ENCODE data around the gene ANO10. TPM values are rescaled to one million over a fixed set of nuclear protein-coding genes. Genes with fewer than 3 reads are reported as not detected.
"Not testable (repeated sequence)": the region's sequence is repeated elsewhere in the genome, so short reads cannot be mapped to it uniquely, and the experiment has no call there.

The ANO10 gene
- total and polyA plus RNA-seq, 7 donors = 10.3 to 18.8 (median 13.1) TPM

DNA sequence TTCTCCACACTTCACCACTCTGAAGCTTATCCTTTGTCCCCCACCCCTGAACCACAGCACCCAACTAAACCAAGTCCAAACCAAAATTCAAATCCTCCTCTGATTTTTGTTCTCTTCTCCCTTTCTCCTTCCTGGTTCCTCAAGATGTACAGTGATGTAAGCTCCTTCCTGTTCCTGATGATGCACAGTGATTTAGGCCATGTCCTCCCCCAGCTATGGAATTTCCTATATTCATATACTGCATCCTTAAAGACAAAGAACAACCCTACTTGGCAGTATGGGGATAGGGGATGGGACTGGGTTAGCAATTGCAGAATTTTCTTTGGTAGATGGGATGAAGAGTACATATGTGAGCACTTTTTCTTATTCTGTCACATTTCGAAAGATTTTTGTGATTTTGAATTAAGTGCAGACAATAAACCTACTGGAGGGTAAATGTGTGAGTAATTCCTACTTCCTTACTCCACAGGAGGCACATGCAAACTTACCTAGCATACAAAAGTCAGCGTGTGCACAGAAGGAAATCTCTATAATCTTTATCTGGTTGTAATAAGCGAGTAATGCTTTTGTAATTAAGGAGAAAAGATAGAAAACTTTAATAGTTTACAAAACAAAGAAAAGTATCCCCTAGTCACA, 125.0 kb downstream of the ANO10 start:
- intact Hi-C loops (cut with DNase I) = no loop called here
- no peak for DNase-seq
- Histone ChIP-seq H3K4me3 (no peak overlapping the region), H3K36me3 (ENCODE audit: insufficient read depth in 1 of 2, low read depth in 1 of 2) (no peaks in the 10 kb centered on the region), H3K27me3 (ENCODE audit: insufficient read depth in 3 of 3, low read length in 2 of 3) (no peaks in the 10 kb centered on the region), H3K9me3 (no peaks in the 10 kb centered on the region), H3K27ac (no peak overlapping the region), H3K4me1 (no peaks in the 10 kb centered on the region)
- ATAC-seq = no peak
- 85 to 92% (median 91%) methylated on average over 3 of the region's 3 CpGs for WGBS, 3 donors
- TF ChIP-seq, protein P1, sequence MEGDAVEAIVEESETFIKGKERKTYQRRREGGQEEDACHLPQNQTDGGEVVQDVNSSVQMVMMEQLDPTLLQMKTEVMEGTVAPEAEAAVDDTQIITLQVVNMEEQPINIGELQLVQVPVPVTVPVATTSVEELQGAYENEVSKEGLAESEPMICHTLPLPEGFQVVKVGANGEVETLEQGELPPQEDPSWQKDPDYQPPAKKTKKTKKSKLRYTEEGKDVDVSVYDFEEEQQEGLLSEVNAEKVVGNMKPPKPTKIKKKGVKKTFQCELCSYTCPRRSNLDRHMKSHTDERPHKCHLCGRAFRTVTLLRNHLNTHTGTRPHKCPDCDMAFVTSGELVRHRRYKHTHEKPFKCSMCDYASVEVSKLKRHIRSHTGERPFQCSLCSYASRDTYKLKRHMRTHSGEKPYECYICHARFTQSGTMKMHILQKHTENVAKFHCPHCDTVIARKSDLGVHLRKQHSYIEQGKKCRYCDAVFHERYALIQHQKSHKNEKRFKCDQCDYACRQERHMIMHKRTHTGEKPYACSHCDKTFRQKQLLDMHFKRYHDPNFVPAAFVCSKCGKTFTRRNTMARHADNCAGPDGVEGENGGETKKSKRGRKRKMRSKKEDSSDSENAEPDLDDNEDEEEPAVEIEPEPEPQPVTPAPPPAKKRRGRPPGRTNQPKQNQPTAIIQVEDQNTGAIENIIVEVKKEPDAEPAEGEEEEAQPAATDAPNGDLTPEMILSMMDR (IDR thresholded peaks at IDR 0.05) = no peak

DNA sequence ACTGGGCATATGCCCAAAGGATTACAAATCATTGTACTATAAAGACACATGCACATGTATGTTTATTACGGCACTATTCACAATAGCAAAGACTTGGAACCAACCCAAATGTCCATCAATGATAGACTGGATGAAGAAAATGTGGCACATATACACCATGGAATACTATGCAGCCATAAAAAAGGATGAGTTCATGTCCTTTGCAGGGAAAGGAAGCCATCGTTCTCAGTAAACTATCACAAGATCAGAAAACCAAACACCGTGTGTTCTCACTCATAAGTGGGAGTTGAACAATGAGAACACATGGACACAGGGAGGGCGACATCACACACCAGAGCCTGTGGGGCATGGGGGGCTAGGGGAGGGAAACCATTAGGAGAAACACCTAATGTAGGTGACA, 128.9 kb downstream of the ANO10 start:
- WGBS, 3 donors = 96 to 97% (median 97%) methylated on average over 4 of the region's 4 CpGs
- H3K27me3 ChIP-seq (ENCODE audit: insufficient read depth in 3 of 3, low read length in 2 of 3); ATAC-seq; H3K9me3 ChIP-seq; H3K4me3 ChIP-seq; intact Hi-C loops (cut with DNase I); DNase-seq; H3K36me3 ChIP-seq (ENCODE audit: insufficient read depth in 1 of 2, low read depth in 1 of 2); H3K27ac ChIP-seq; H3K4me1 ChIP-seq: not testable (repeated sequence)

DNA sequence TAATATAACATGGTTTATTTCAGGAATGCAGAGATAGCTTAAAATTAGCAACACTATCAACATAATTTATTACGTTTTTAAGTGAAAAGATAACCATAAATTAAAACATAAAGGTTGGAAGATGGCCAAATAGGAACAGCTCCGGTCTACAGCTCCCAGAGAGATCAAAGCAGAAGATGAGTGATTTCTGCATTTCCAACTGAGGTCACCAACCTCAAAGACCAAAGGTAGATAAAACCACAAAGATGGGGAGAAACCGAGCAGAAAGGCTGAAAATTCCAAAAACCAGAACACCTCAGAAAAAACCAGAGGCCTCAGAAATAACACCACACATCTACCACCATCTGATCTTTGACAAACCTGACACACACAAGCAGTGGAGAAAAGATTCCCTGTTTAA, 130.0 kb downstream of the ANO10 start:
- H3K4me1 ChIP-seq; H3K9me3 ChIP-seq; H3K27ac ChIP-seq; H3K36me3 ChIP-seq (ENCODE audit: insufficient read depth in 1 of 2, low read depth in 1 of 2); H3K27me3 ChIP-seq (ENCODE audit: insufficient read depth in 3 of 3, low read length in 2 of 3); DNase-seq; intact Hi-C loops (cut with DNase I); H3K4me3 ChIP-seq; ATAC-seq: not testable (repeated sequence)
- 81 to 84% (median 82%) methylated on average over 3 of the region's 3 CpGs for WGBS, 3 donors

DNA sequence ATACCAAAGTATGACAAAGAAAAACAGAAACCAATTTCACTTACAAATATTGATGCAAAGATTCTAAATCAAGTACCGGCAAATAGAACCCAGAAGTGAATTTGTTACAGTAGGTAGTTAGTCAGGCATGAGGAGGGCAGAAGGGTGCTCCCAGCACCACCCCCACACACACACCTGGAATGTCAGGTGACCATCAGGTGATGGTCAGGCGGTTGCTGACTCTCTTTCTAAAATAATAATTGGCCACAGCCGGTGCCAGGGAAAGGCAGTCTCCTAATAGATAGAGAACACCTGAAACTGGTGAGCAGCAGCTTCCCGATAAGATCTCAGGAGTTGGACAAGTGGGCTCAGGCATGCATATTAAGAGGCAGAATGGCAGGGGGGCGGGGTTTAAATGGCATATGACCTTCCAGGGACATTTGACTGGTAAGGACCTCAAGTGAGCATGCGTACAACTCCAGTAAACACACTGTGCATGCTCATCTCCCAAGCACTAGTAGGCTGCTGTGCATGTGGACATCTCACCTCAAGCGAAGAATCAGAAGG, 131.1 kb downstream of the ANO10 start:
- 90 to 93% (median 93%) methylated on average over 7 of the region's 7 CpGs for WGBS, 3 donors
- no peaks in the 10 kb centered on the region for H3K27me3 ChIP-seq (ENCODE audit: insufficient read depth in 3 of 3, low read length in 2 of 3)
- H3K4me1 ChIP-seq = no peaks in the 10 kb centered on the region
- intact Hi-C loops (cut with DNase I) = no loop called here
- TF ChIP-seq, protein P1 (IDR thresholded peaks at IDR 0.05) = no peak
- no peaks in the 10 kb centered on the region for H3K36me3 ChIP-seq (ENCODE audit: insufficient read depth in 1 of 2, low read depth in 1 of 2)
- no peak overlapping the region for H3K4me3 ChIP-seq
- DNase-seq = no peak
- no peak for ATAC-seq
- H3K9me3 ChIP-seq = no peaks in the 10 kb centered on the region
- no peak overlapping the region for H3K27ac ChIP-seq

DNA sequence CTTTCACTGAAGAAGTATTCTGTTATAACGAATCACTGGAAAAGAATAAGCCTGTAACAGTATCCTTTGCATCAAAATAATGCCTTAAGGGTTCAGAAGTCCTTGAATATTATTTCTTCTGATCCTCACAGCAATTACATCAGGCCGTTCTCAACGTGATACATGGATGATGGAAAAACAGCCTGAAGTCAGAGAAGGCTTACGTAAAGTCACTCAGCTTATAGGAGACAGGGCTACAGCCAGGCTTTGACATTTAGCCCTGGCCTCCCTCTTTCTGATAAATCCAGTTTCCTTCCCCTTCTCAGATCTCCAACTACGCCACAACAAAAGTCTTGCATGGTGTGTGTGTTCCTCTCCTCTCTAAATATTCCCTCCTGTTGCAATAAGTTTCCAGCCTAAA, 131.9 kb downstream of the ANO10 start:
- intact Hi-C loops (cut with DNase I) = no loop called here
- Histone ChIP-seq H3K4me1 (no peaks in the 10 kb centered on the region), H3K27ac (no peak overlapping the region), H3K4me3 (no peak overlapping the region), H3K36me3 (ENCODE audit: insufficient read depth in 1 of 2, low read depth in 1 of 2) (no peaks in the 10 kb centered on the region), H3K27me3 (ENCODE audit: insufficient read depth in 3 of 3, low read length in 2 of 3) (no peaks in the 10 kb centered on the region), H3K9me3 (no peaks in the 10 kb centered on the region)
- no peak for DNase-seq
- TF ChIP-seq, protein P1 (IDR thresholded peaks at IDR 0.05) = no peak
- WGBS, 3 donors = 76 to 82% (median 79%) methylated on average over 5 of the region's 5 CpGs
- ATAC-seq = no peak

DNA sequence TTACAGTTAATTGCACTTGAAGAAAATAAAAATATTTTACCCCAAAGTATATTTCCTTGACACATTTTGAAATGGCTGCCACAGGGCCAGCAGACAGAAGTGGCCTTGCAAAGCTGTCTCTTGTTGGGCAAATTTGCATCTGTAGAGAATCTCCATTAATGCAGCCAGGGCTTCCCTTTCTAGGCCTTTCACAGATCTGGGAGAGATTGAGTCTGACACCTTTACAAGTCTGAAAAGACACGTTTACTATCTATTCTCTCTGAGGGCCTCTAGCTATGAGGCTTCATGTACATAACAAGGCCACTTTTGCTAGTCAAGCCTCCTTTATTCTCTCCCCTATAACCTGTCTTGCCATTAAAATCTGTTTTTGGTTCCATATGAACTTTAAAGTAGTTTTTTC, 135.9 kb downstream of the ANO10 start:
- intact Hi-C loops (cut with DNase I) = no loop called here
- WGBS, 3 donors = 95 to 96% (median 96%) methylated on average over 1 of the region's 1 CpG
- no peaks in the 10 kb centered on the region for H3K9me3 ChIP-seq
- H3K4me3 ChIP-seq = no peak overlapping the region
- ATAC-seq = no peak
- TF ChIP-seq, protein P1 (IDR thresholded peaks at IDR 0.05) = no peak
- no peak overlapping the region for H3K27ac ChIP-seq
- no peaks in the 10 kb centered on the region for H3K36me3 ChIP-seq (ENCODE audit: insufficient read depth in 1 of 2, low read depth in 1 of 2)
- no peaks in the 10 kb centered on the region for H3K27me3 ChIP-seq (ENCODE audit: insufficient read depth in 3 of 3, low read length in 2 of 3)
- H3K4me1 ChIP-seq = no peaks in the 10 kb centered on the region
- DNase-seq = no peak
